Neural progenitor cell (in vitro differentiated cells): ENCODE measurements around the gene EP400.

ENCODE experiments used
- CTCF ChIP-seq: fragments of 200-600 bp; sonication (generic); IDR thresholded peaks from 2 replicates; pipeline ENCODE4 v1.5.1; 2017; ENCODE audit warnings: antibody characterized with exemption, mild to moderate bottlenecking
- EZH2 ChIP-seq: fragments of 200-600 bp; sonication (generic); IDR thresholded peaks from 2 replicates; pipeline ENCODE4 v1.6.1; 2017; ENCODE audit warnings: antibody characterized with exemption, mild to moderate bottlenecking, moderate library complexity

- no peak for TF ChIP-seq EZH2
- TF ChIP-seq CTCF: no peak
These were observed 70.5 kb downstream of the EP400 start for GRCh38 chr12:132020292-132020691.
